Esophagus squamous epithelium (tissue), 4 donors: ENCODE results near the gene ZNF214.

Source experiments
- CTCF ChIP-seq, 6 experiments: fragments of 450-650 bp in 4 of 6; fragments of 200-600 bp in 2 of 6; sonication (generic) in 2 of 6; IDR thresholded peaks; one replicate each; pipeline ENCODE4 v1.5.1; 2016 to 2019; ENCODE audit warnings: antibody characterized with exemption in 6 of 6, mild to moderate bottlenecking in 4 of 6, moderate library complexity in 4 of 6
- POLR2A ChIP-seq, 4 donors: fragments of 450-650 bp; IDR thresholded peaks; one replicate each; pipeline ENCODE4 v1.6.1; 2017; ENCODE audit warnings: antibody characterized with exemption in 4 of 4, mild to moderate bottlenecking in 4 of 4, moderate library complexity in 3 of 4

- TF ChIP-seq CTCF (IDR thresholded peaks at IDR 0.05) (no peak), POLR2A (IDR thresholded peaks at IDR 0.05) (no peak)
These were observed 15.7 kb downstream of the ZNF214 start for GRCh38 chr11:7004482-7004881.
